Heart right ventricle (tissue), 16 donors: ENCODE results near the gene PLEKHO2. TPM values are rescaled to one million over a fixed set of nuclear protein-coding genes. Genes with fewer than 3 reads are reported as not detected.

Experiments
- ATAC-seq, 8 donors: fragments of 200-7000 bp; cut with Tn5 transposase; one replicate each; pipeline ENCODE4 v1.9.1; 2020; ENCODE audit warnings: mild to moderate bottlenecking in 8 of 8, moderate library complexity in 8 of 8, moderate number of reproducible peaks in 1 of 8
- DNase-seq, 2 donors: peaks; one replicate each; pipeline ENCODE4 v3.0.0-alpha.2; 2020
- H3K27ac ChIP-seq, 10 donors: fragments of 200-600 bp; sonication (generic) in 2 of 10; one replicate each; pipeline versions ENCODE4 v1.5.0 to v1.8.0; 2020 to 2022; ENCODE audit warnings: mild to moderate bottlenecking in 3 of 10
- H3K27me3 ChIP-seq, 7 donors: fragments of 200-600 bp; one replicate each; pipeline ENCODE4 v1.8.0; 2021 to 2022; ENCODE audit warnings: mild to moderate bottlenecking in 2 of 7
- H3K36me3 ChIP-seq, 9 donors: fragments of 200-600 bp; sonication (generic) in 1 of 9; one replicate each; pipeline versions ENCODE4 v1.5.0 to v1.8.0; 2020 to 2022; ENCODE audit warnings: mild to moderate bottlenecking in 2 of 9
- H3K4me1 ChIP-seq, 9 donors: fragments of 200-600 bp; sonication (generic) in 1 of 9; one replicate each; pipeline versions ENCODE4 v1.5.0 to v1.8.0; 2020 to 2022; ENCODE audit warnings: mild to moderate bottlenecking in 4 of 9
- H3K4me3 ChIP-seq, 10 donors: fragments of 200-600 bp; sonication (generic) in 2 of 10; one replicate each; pipeline versions ENCODE4 v1.5.0 to v1.8.0; 2020 to 2022; ENCODE audit warnings: mild to moderate bottlenecking in 7 of 10, moderate library complexity in 2 of 10
- H3K9me3 ChIP-seq, 11 donors: fragments of 200-600 bp in 10 of 11; sonication (generic) in 2 of 11; one replicate each; pipeline versions ENCODE4 v1.5.0 to v1.8.0; 2013 to 2022; ENCODE audit warnings: mild to moderate bottlenecking in 2 of 11, control low read depth in 1 of 11, moderate library complexity in 1 of 11
- WGBS, 2 donors: extraction: QIAGEN DNeasy Blood & Tissue Kit; methylation state at CpG; one replicate each; pipeline ENCODE4 v1.1.7; 2013; ENCODE audit warnings: inconsistent platforms in 1 of 2; 5-methylcytosine and 5-hydroxymethylcytosine counted together
- intact Hi-C, 10 donors: fragments of 100-400 bp; cut with DNase I; formaldehyde crosslinking; loops; one replicate each; pipeline versions ENCODE4 v1.11.1 to v1.14.2; 2022
- polyA plus RNA-seq, 2 donors: library from polyadenylated mRNA; stranded (reverse); fragments of 200-250 nt; gene quantifications; one replicate each; pipeline ENCODE4 v1.2.3, GENCODE V29; 2013
- total RNA-seq, 10 donors: library from RNA; stranded (reverse); fragmentation: NEBNext Ultra II Directional in 3 of 10; extraction: Animal tissue kit (Norgen Biotek cat#: 25700) in 3 of 10; gene quantifications; one replicate each; pipeline versions ENCODE4 v1.2.1 to v1.2.4, GENCODE V29; 2021 to 2023
- TF ChIP-seq, protein P1 (sequence below), 9 donors: fragments of 200-600 bp; sonication (generic) in 2 of 9; IDR thresholded peaks; one replicate each; pipeline versions ENCODE4 v1.5.0 to v1.8.0; 2021 to 2022; ENCODE audit warnings: antibody characterized with exemption in 9 of 9, mild to moderate bottlenecking in 5 of 9, moderate library complexity in 1 of 9
- donor health status: Arrhythmogenic right ventricular cardiomyopathy.
- donor health status: ischemic (EF 13 %, LVEDD 7.1; RV severe dilation, severe dysfunction).
- donor health status: healthy with polysubstance abuse.
- donor health status: DM: no; HTN: yes; CAD: no.
- donor health status: DM: no; HTN: no; CAD: no.
- donor health status: ischemic (EF 25% LVEDD 6.9; RV normal size, moderate dysfunction).
- donor health status: ischemic (EF 25% LVEDD 5.7; RV mildly dilated, moderate dysfunction).
- donor health status: healthy.
- donor health status: DM: yes; HTN: yes; CAD: no.
- donor health status: Ischemic cardiomyopathy.
- donor health status: ischemic (EF 35%, LVEDD 5.7; RV mildly dilated, moderate dysfunction).
- donor health status: nonischemic (EF 11% LVEDD 7.7; RV severe dilation, severe dysfunction).
- donor health status: DM: yes; HTN: yes; CAD: no.
- donor health status: PGD.
- donor health status: ischemic (EF 29% LVEDD 5.4; RV normal size, mild dysfunction).
- donor health status: nonischemic (EF 23%, LVEDD 6.1; RV moderate dilation, normal function).

Gene PLEKHO2
- total and polyA plus RNA-seq, 12 donors = 5.9 to 24.2 (median 9.7) TPM

DNA sequence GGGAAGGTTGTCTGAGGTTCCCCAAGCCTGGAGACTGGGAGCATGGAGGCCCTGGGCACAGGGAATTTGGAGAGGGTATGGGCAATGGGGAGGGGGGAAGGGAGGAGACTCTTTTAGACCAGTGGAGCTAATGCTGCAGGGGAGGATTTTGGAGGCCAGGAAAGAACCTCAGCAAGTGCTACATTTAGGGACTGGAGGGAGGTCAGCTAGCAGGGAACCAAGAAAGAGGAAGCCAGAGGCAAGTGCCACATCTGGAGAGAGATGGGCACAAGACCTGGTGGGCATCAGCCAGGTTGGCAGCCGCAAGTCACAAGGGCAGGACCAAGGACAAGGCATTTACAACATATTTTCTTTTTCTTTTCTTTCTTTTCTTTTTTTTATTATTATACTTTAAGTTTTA lies 20.7 kb downstream of the PLEKHO2 start:
- Histone ChIP-seq H3K27ac (peak overlapping the region in 1 of 10 donors; percentile 20), H3K36me3 (peaks cover 0 to 97% (median 32%) of the 10 kb centered on the region in 9 donors), H3K9me3 (no peaks in the 10 kb centered on the region), H3K27me3 (no peaks in the 10 kb centered on the region), H3K4me3 (no peak overlapping the region), H3K4me1 (peaks cover 7 to 77% (median 30%) of the 10 kb centered on the region in 9 donors)
- DNase-seq = no peak
- 100% methylated on average over 1 of the region's 1 CpG for WGBS, 2 donors
- ATAC-seq = no peak
- intact Hi-C loops = no loop called here
- TF ChIP-seq, protein P1, sequence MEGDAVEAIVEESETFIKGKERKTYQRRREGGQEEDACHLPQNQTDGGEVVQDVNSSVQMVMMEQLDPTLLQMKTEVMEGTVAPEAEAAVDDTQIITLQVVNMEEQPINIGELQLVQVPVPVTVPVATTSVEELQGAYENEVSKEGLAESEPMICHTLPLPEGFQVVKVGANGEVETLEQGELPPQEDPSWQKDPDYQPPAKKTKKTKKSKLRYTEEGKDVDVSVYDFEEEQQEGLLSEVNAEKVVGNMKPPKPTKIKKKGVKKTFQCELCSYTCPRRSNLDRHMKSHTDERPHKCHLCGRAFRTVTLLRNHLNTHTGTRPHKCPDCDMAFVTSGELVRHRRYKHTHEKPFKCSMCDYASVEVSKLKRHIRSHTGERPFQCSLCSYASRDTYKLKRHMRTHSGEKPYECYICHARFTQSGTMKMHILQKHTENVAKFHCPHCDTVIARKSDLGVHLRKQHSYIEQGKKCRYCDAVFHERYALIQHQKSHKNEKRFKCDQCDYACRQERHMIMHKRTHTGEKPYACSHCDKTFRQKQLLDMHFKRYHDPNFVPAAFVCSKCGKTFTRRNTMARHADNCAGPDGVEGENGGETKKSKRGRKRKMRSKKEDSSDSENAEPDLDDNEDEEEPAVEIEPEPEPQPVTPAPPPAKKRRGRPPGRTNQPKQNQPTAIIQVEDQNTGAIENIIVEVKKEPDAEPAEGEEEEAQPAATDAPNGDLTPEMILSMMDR (IDR thresholded peaks at IDR 0.05) = no peak

DNA sequence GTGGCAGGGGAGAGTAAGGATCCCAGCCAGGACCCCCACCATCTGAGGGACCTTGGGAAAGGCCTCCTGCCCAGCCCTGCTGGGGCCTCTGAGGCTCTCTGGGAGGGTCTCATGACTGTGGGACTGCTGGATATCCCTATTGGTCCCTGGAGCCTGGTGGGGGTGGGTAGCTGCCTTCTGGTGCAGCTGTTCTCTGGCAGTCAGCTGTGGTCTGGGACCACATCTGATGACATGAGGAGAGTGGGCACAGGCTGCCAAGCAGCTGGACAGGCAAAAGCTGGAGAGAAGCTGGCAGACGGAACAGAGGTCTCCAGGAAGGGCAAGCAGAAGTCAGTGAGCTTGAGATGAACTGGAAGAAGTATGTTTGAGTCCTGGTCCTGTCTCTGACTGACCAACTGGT lies 22.4 kb downstream of the PLEKHO2 start:
- intact Hi-C loops = no loop called here
- TF ChIP-seq, protein P1 (IDR thresholded peaks at IDR 0.05) = no peak
- no peak overlapping the region for H3K4me3 ChIP-seq
- H3K27ac ChIP-seq = peak overlapping the region in 1 of 10 donors; percentile 25
- WGBS, 2 donors = 67 to 71% methylated on average over 1 of the region's 1 CpG
- DNase-seq = no peak
- no peaks in the 10 kb centered on the region for H3K27me3 ChIP-seq
- ATAC-seq = peak in 1 of 8 donors; percentile 15
- H3K36me3 ChIP-seq = peaks cover 0 to 94% (median 32%) of the 10 kb centered on the region in 9 donors
- H3K4me1 ChIP-seq = peaks cover 0 to 65% (median 16%) of the 10 kb centered on the region in 9 donors
- H3K9me3 ChIP-seq = no peaks in the 10 kb centered on the region

DNA sequence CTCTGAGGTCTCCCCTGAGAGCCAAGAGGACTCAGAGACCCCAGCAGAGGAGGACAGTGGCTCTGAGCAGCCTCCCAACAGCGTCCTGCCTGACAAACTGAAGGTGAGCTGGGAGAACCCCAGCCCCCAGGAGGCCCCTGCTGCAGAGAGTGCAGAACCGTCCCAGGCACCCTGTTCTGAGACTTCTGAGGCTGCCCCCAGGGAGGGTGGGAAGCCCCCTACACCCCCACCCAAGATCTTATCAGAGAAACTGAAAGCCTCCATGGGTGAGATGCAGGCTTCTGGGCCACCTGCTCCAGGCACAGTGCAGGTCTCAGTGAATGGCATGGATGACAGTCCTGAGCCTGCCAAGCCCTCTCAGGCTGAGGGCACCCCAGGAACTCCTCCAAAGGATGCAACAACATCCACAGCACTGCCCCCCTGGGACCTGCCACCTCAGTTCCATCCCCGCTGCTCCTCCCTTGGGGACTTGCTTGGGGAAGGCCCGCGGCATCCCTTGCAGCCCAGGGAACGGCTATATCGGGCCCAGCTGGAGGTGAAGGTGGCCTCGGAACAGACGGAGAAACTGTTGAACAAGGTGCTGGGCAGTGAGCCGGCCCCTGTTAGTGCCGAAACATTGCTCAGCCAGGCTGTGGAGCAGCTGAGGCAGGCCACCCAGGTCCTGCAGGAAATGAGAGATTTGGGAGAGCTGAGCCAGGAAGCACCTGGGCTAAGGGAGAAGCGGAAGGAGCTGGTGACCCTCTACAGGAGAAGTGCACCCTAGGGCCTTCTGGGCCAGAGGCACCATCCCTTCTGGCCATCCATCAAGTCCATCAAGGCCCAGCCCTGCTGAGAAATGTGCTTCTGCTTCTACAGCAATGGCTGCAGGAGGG lies 23.6 kb downstream of the PLEKHO2 start:
- TF ChIP-seq, protein P1 (IDR thresholded peaks at IDR 0.05) = no peak
- 76 to 87% methylated on average over 12 of the region's 12 CpGs for WGBS, 2 donors
- DNase-seq = no peak
- H3K27ac ChIP-seq = peak overlapping the region in 3 of 10 donors; percentile 7 to 44 (median 10)
- peak in 5 of 8 donors; percentile 5 to 14 (median 8) for ATAC-seq
- H3K4me3 ChIP-seq = no peak overlapping the region
- intact Hi-C loops = no loop called here
- peaks cover 0 to 65% (median 16%) of the 10 kb centered on the region in 9 donors for H3K4me1 ChIP-seq
- H3K9me3 ChIP-seq = no peaks in the 10 kb centered on the region
- no peaks in the 10 kb centered on the region for H3K27me3 ChIP-seq
- peaks cover 0 to 92% (median 23%) of the 10 kb centered on the region in 9 donors for H3K36me3 ChIP-seq

DNA sequence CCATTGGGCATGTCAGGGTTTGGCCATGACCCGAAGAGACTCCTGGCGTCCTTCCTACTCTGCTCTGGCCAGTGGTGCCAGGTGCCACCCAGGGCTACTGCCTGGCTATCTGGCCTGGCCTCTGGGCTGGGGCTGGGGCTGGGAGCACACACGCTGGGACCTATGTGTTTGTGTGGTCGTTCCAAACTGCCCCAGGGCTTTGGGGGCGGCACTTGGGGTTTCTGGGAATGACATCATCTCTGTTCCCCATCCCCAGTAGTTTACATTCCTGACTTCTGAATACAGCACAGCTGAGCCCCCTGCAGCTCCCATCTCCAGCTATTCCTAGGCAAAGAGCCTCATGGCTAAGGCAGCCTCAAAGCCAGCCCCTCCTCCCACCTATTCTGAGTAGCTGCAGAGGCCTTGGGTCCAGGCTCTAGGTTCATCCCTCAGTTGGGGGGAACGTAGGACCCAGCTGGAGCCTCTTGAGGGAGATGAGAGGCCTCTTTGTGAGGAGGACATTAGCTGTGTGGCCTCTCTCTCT lies 24.3 kb downstream of the PLEKHO2 start:
- intact Hi-C loops = no loop called here
- ATAC-seq = peak in 4 of 8 donors; percentile 4 to 15 (median 6)

More for the DNA sequence above, 24.3 kb downstream of the PLEKHO2 start:
- H3K4me3 ChIP-seq = no peak overlapping the region
- peaks cover 0 to 85% (median 18%) of the 10 kb centered on the region in 9 donors for H3K36me3 ChIP-seq
- TF ChIP-seq, protein P1 (IDR thresholded peaks at IDR 0.05) = no peak
- H3K9me3 ChIP-seq = no peaks in the 10 kb centered on the region
- WGBS, 2 donors = 75 to 77% methylated on average over 6 of the region's 6 CpGs
- DNase-seq = no peak
- H3K27ac ChIP-seq = peak overlapping the region in 2 of 10 donors; percentile 7 to 26
- H3K27me3 ChIP-seq = no peaks in the 10 kb centered on the region
- H3K4me1 ChIP-seq = peaks cover 0 to 65% (median 12%) of the 10 kb centered on the region in 9 donors
